Activated CD4-positive, alpha-beta T cell treated with anti-CD3 and anti-CD28 coated beads, Interleukin-2, amount 10 ng/mL, durations not matched to agents 24 days and 14 days (primary cell): ENCODE data around the gene TRAP1. TPM values are rescaled to one million over a fixed set of nuclear protein-coding genes. Genes with fewer than 3 reads are reported as not detected.

Experiments used
- DNase-seq: peaks from one replicate; pipeline ENCODE4 v3.0.0; 2022
- H3K27ac Mint-ChIP-seq: one replicate; pipeline ENCODE4 v1.8.0; 2022; ENCODE audit warnings: mild to moderate bottlenecking, mixed read lengths
- H3K27me3 Mint-ChIP-seq: one replicate; pipeline ENCODE4 v1.8.0; 2022; ENCODE audit warnings: mixed read lengths
- H3K36me3 Mint-ChIP-seq: one replicate; pipeline ENCODE4 v1.8.0; 2022; ENCODE audit warnings: low read depth, mild to moderate bottlenecking, mixed read lengths
- H3K4me1 Mint-ChIP-seq: one replicate; pipeline ENCODE4 v1.8.0; 2021; ENCODE audit warnings: mixed read lengths
- H3K4me3 Mint-ChIP-seq: one replicate; pipeline ENCODE4 v1.8.0; 2022; ENCODE audit warnings: mild to moderate bottlenecking, moderate library complexity, mixed read lengths
- H3K9me3 Mint-ChIP-seq: one replicate; pipeline ENCODE4 v1.8.0; 2021; ENCODE audit warnings: mixed read lengths
- intact Hi-C: fragments of 100-400 bp; cut with micrococcal nuclease; formaldehyde crosslinking; loops from one replicate; pipeline ENCODE4 v1.15.1; 2023
- total RNA-seq: library from RNA; stranded (reverse); gene quantifications from 2 replicates; pipeline ENCODE4 v1.2.3, GENCODE V29; 2022

Gene TRAP1
- 394 and 421 TPM in 2 replicates for total RNA-seq

DNA sequence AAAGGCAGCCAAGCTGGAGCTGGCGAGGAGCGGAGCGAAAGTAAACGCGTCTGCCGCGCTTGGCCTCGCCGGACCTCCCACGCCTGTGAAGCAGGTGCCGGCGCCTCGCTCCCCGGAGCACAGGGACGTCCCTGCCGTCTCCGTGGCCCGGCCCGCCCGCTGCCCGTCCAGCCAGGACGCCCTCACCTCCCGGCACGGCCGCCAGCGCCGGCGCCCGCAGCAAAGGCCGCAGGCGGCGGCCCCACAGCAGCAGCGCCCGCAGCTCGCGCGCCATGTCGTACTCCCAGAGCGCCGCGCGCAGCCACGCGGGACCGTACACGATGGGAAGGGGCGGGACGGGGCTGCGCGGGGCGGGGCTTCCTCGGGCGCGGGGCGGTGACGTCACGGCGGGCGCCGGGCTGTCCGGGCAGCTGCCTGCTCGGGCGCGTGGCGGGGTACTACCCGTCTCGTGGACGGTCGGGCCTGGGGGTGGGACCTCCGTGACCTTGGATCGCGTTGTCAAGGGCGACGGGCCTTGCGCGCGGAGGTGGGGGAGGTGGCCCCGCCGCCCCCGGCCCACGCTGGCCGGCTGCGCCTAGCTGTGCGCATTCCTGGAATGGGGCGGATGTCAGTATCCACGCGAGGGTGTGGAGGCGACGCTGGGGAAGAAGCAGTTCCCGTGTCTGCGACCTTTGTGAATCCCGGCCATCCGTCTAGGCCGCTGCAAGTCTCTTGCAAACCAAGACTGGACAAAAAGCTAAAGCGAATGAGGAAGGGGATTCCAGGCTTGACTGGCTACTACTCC lies at the start of gene TRAP1:
TSS of gene TRAP1 (minus strand) at position 290 of the 784 bp plus-strand sequence. CDS start at position 274, 16 bp downstream.
- Mint-ChIP-seq H3K27me3 (no peaks in the 10 kb centered on the region), H3K4me3 (peak within 1 kb of the TSS; percentile 94), H3K9me3 (no peaks in the 10 kb centered on the region), H3K27ac (peak within 1 kb of the TSS; percentile 94), H3K4me1 (peaks cover 30% of the 10 kb centered on the region), H3K36me3 (peaks cover 30% of the 10 kb centered on the region)
- intact Hi-C loops = loop anchor here (1.0 to 2.0 kb wide), 2 partner anchors 27 to 163 kb away; partner anchors contain the start of gene CREBBP
- peak; percentile 97 for DNase-seq

DNA sequence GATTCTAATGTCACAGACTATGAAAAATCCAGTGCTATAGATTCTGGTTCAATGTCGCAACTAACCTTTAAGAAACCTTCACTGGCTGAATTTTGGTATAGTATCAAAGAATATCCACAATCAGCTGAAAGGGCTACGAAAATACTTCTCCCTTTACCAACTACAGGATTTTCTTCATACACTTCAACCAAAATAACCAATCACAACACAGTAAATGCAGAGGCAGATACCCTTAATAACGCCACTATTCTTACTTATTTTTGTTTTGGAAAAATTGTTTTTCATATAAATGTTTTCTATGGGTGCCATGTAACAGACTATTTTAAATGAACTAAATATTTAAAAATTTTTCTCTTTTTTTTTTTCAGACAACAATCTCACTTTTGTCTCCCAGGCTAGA lies 48.9 kb upstream of the TRAP1 start:
- H3K4me1 Mint-ChIP-seq = no peaks in the 10 kb centered on the region
- intact Hi-C loops = no loop called here
- no peaks in the 10 kb centered on the region for H3K27me3 Mint-ChIP-seq
- H3K27ac Mint-ChIP-seq = no peak overlapping the region
- no peaks in the 10 kb centered on the region for H3K9me3 Mint-ChIP-seq
- H3K4me3 Mint-ChIP-seq = no peak overlapping the region
- no peak for DNase-seq
- H3K36me3 Mint-ChIP-seq = peaks cover 54% of the 10 kb centered on the region

DNA sequence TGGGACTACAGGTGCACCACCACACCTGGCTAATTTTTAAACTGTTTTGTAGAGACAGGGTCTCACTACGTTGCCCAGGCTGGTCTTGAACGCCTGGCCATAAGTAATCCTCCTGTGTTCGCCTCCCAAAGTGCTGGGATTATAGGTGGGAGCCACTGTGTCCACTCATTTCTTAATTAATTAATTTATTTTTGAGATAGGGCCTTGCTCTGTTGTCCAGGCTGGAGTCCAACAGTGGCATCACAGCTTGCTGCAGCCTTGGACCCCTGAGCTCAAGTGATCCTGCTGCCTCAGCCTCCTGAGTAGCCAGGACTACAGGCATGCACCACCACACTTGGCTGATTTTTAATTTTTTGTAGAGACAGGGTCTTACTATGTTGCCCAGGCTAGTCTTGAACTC lies 47.1 kb upstream of the TRAP1 start:
- intact Hi-C loops = no loop called here
- H3K4me1 Mint-ChIP-seq = no peaks in the 10 kb centered on the region
- H3K27ac Mint-ChIP-seq = no peak overlapping the region
- H3K36me3 Mint-ChIP-seq = peaks cover 44% of the 10 kb centered on the region
- no peak for DNase-seq
- H3K9me3 Mint-ChIP-seq = no peaks in the 10 kb centered on the region
- H3K4me3 Mint-ChIP-seq = no peak overlapping the region
- H3K27me3 Mint-ChIP-seq = no peaks in the 10 kb centered on the region

- DNase-seq = no peak
- Mint-ChIP-seq H3K9me3 (no peaks in the 10 kb centered on the region), H3K27me3 (no peaks in the 10 kb centered on the region), H3K4me3 (no peak overlapping the region), H3K27ac (no peak overlapping the region), H3K36me3 (peaks cover 44% of the 10 kb centered on the region), H3K4me1 (no peaks in the 10 kb centered on the region)
- intact Hi-C loops = no loop called here
Observed at GRCh38 chr16:3762107-3762750, 44.9 kb upstream of the TRAP1 start.

GRCh38 chr16:3761375-3762106 lies 44.2 kb upstream of the TRAP1 start:
- no peaks in the 10 kb centered on the region for H3K9me3 Mint-ChIP-seq
- H3K27me3 Mint-ChIP-seq = no peaks in the 10 kb centered on the region
- no peak for DNase-seq
- H3K4me3 Mint-ChIP-seq = no peak overlapping the region
- intact Hi-C loops = no loop called here
- no peak overlapping the region for H3K27ac Mint-ChIP-seq
- peaks cover 42% of the 10 kb centered on the region for H3K36me3 Mint-ChIP-seq
- H3K4me1 Mint-ChIP-seq = no peaks in the 10 kb centered on the region

DNA sequence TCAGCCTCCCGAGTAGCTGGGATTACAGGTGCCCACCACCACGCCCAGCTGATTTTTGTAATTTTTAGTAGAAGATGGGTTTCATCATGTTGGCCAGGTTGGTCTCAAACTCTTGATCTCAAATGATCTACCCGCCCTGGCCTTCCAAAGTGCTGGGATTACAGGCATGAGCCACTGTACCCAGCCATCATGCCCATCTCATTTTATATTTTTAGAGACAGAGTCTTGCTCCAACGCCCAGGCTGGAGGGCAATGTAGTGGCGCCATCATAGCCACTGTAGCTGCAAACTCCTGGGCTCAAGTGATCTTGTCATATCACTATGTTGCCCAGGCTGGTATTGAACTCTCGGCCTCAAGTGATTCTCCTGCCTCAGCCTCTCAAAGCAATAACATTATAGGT lies 43.2 kb upstream of the TRAP1 start:
- Mint-ChIP-seq H3K4me3 (no peak overlapping the region), H3K27ac (no peak overlapping the region), H3K9me3 (no peaks in the 10 kb centered on the region), H3K4me1 (no peaks in the 10 kb centered on the region), H3K27me3 (no peaks in the 10 kb centered on the region), H3K36me3 (peaks cover 40% of the 10 kb centered on the region)
- intact Hi-C loops = no loop called here
- no peak for DNase-seq

GRCh38 chr16:3759736-3760135 lies 42.4 kb upstream of the TRAP1 start:
- H3K4me1 Mint-ChIP-seq = no peaks in the 10 kb centered on the region
- no peaks in the 10 kb centered on the region for H3K27me3 Mint-ChIP-seq
- H3K4me3 Mint-ChIP-seq = no peak overlapping the region
- intact Hi-C loops = no loop called here
- DNase-seq = no peak
- no peaks in the 10 kb centered on the region for H3K9me3 Mint-ChIP-seq
- H3K36me3 Mint-ChIP-seq = peaks cover 40% of the 10 kb centered on the region
- H3K27ac Mint-ChIP-seq = no peak overlapping the region

DNA sequence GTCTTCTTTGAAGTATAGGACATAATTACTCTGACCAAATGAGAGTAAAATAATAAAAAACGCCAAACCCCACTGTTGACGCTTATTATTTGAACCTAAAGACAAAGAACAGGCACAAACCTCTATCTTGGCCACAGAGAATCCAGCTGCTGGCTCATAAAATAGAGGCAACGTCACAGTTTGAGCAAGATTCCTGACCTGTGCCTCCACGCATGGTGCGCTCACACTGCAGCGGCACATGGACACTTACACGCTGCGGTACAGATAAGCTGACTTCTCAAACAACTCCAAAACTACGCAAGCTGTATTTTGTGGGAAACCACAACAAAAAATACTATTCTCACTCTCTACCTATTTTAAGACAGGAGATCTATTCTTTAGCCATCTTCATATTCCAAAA lies 38.8 kb upstream of the TRAP1 start:
- Mint-ChIP-seq H3K9me3 (no peaks in the 10 kb centered on the region), H3K27me3 (no peaks in the 10 kb centered on the region), H3K4me3 (no peak overlapping the region), H3K27ac (no peak overlapping the region), H3K4me1 (peaks cover 1% of the 10 kb centered on the region), H3K36me3 (peaks cover 43% of the 10 kb centered on the region)
- intact Hi-C loops = no loop called here
- DNase-seq = no peak

DNA sequence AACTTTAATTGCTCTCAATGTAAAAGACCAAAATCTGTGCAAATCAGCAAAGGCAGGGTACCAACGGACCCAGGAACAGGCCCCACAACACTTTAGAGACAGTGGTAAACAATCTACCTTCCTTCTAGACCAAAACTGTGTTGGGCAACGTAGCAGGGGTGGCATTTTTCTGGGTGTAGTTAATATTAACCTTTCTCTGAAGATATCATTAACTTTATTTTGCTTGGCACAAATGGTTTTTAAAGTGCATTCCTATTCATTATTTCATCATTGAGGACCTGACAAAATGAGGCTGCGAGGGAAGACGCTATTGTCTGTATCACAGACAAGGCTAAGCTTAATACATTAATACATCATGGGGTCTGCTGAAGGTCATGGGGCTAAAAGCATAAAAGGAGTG lies 37.9 kb upstream of the TRAP1 start:
- Mint-ChIP-seq H3K36me3 (peaks cover 47% of the 10 kb centered on the region), H3K27me3 (no peaks in the 10 kb centered on the region)
- no peak for DNase-seq

GRCh38 chr16:3754772-3755171 lies 37.4 kb upstream of the TRAP1 start:
- H3K4me1 Mint-ChIP-seq = peaks cover 9% of the 10 kb centered on the region
- H3K27ac Mint-ChIP-seq = no peak overlapping the region
- intact Hi-C loops = no loop called here
- DNase-seq = no peak
- H3K36me3 Mint-ChIP-seq = peaks cover 52% of the 10 kb centered on the region
- no peaks in the 10 kb centered on the region for H3K27me3 Mint-ChIP-seq
- H3K9me3 Mint-ChIP-seq = no peaks in the 10 kb centered on the region
- H3K4me3 Mint-ChIP-seq = no peak overlapping the region

More for the DNA sequence above, 37.9 kb upstream of the TRAP1 start:
- Mint-ChIP-seq H3K9me3 (no peaks in the 10 kb centered on the region), H3K4me3 (no peak overlapping the region), H3K4me1 (peaks cover 4% of the 10 kb centered on the region), H3K27ac (no peak overlapping the region)
- intact Hi-C loops = no loop called here

- Mint-ChIP-seq H3K4me1 (peaks cover 10% of the 10 kb centered on the region), H3K27me3 (no peaks in the 10 kb centered on the region), H3K36me3 (peaks cover 51% of the 10 kb centered on the region), H3K27ac (no peak overlapping the region), H3K4me3 (no peak overlapping the region), H3K9me3 (no peaks in the 10 kb centered on the region)
- intact Hi-C loops = no loop called here
- DNase-seq = no peak
Observed at GRCh38 chr16:3754081-3754703, 36.9 kb upstream of the TRAP1 start.

- Mint-ChIP-seq H3K9me3 (no peaks in the 10 kb centered on the region), H3K4me1 (peaks cover 10% of the 10 kb centered on the region), H3K27ac (no peak overlapping the region), H3K4me3 (no peak overlapping the region), H3K36me3 (peaks cover 55% of the 10 kb centered on the region), H3K27me3 (no peaks in the 10 kb centered on the region)
- DNase-seq = no peak
- intact Hi-C loops = no loop called here
Observed at GRCh38 chr16:3752984-3753383, 35.7 kb upstream of the TRAP1 start.

GRCh38 chr16:3751878-3752277 lies 34.6 kb upstream of the TRAP1 start:
- Mint-ChIP-seq H3K4me3 (no peak overlapping the region), H3K4me1 (peaks cover 12% of the 10 kb centered on the region), H3K27ac (no peak overlapping the region), H3K9me3 (no peaks in the 10 kb centered on the region), H3K27me3 (no peaks in the 10 kb centered on the region), H3K36me3 (peaks cover 52% of the 10 kb centered on the region)
- intact Hi-C loops = no loop called here
- DNase-seq = no peak
